AG04450 (cell line): ENCODE results near the gene MRGPRD. TPM values are rescaled to one million over a fixed set of nuclear protein-coding genes. Genes with fewer than 3 reads are reported as not detected.
A peak's percentile ranks its signal among the peaks of the same experiment; 100 is the strongest.

Experiments
- CTCF ChIA-PET: fragments of 300-600, 350-600 bp; formaldehyde crosslinking; extraction: SDS; loops from one replicate; lab custom pipeline; 2022; ENCODE audit warnings: antibody characterized with exemption, inconsistent platforms; lab: Charles Lee
- POLR2A ChIA-PET: fragments of 350-600 bp; formaldehyde crosslinking; extraction: SDS; loops from one replicate; lab custom pipeline; 2021; ENCODE audit warnings: antibody characterized with exemption, inconsistent platforms; lab: Yijun Ruan, JAX
- DNase-seq: peaks from one replicate; pipeline ENCODE4 v3.0.0-alpha.2; 2011; ENCODE audit warnings: low read depth, low spot score
- H3K27ac ChIP-seq: one replicate; pipeline ENCODE4 v1.5.1; 2012; ENCODE audit warnings: low read depth, low read length, control low read depth
- H3K27me3 ChIP-seq: one replicate; pipeline ENCODE4 v1.6.0; 2012; ENCODE audit warnings: low read length; ENCODE audit not compliant: control insufficient read depth, insufficient read depth
- H3K4me3 ChIP-seq: 2 replicates; pipeline ENCODE4 v1.5.1; 2011; ENCODE audit warnings: mild to moderate bottlenecking, low read depth, low read length, control low read depth
- H3K9me3 ChIP-seq: 2 replicates; pipeline ENCODE4 v1.5.1; 2012; ENCODE audit warnings: low read length; ENCODE audit not compliant: control insufficient read depth, insufficient read depth
- polyA plus RNA-seq: library from polyadenylated mRNA; depleted of rRNA; stranded (reverse); fragments of >200 nt; gene quantifications from 2 replicates; pipeline ENCODE4 v1.2.3, GENCODE V29; 2011
- TF ChIP-seq, protein P1 (sequence below): IDR thresholded peaks from 2 replicates; pipeline ENCODE4 v1.5.1; 2011; ENCODE audit warnings: low read depth, low read length, control low read depth, inconsistent platforms

The MRGPRD gene
- polyA plus RNA-seq, 1 experiment: not detected

DNA sequence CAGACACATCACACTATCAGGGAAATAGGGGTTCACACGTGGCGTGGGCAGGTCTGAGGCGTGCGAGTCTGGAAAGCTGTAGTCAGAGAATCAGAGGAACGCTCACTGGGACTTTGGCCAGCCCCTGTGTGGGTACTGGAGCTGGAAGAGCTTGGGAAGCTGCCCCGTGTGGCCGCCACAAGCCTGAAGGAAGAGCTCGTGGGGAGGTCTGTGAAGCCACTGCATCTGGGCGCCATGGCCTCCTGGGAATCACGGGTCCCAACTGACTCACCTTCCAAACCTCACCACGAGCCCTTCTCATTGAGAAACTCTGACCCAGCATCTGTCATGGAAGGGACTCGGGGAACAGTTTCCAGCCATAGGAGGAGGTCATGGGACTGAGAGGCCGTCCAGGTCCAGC lies 38.1 kb upstream of the MRGPRD start:
- no peak overlapping the region for H3K4me3 ChIP-seq
- ChIA-PET POLR2A (interaction anchor here (1.6 kb wide), 1 partner anchor 25 kb away, joined by 3 read pairs; no protein-coding TSS in a partner anchor), CTCF (no interaction called here)

DNA sequence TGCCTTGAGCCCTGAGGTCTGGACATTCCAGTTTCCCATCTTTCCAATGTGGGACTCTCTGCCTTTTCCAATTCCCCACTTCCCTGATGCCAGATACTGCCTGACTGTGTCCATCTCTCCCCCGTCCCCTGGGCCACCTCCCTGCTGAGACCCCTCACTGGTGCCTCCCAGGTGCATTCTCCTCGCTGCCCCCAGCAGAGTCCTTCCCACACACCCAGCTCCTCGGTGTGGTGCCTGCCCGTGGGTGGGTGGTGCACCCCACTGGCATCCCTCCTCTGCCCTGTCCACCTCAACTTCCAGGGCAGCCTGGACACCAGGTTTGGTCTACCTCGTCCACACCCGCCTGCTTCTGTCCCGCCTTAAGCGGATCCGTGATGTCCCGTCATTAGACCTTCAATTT lies 37.2 kb upstream of the MRGPRD start:
- no peaks in the 10 kb centered on the region for H3K27me3 ChIP-seq
- ChIA-PET CTCF (no interaction called here), POLR2A (no interaction called here)
- TF ChIP-seq, protein P1, sequence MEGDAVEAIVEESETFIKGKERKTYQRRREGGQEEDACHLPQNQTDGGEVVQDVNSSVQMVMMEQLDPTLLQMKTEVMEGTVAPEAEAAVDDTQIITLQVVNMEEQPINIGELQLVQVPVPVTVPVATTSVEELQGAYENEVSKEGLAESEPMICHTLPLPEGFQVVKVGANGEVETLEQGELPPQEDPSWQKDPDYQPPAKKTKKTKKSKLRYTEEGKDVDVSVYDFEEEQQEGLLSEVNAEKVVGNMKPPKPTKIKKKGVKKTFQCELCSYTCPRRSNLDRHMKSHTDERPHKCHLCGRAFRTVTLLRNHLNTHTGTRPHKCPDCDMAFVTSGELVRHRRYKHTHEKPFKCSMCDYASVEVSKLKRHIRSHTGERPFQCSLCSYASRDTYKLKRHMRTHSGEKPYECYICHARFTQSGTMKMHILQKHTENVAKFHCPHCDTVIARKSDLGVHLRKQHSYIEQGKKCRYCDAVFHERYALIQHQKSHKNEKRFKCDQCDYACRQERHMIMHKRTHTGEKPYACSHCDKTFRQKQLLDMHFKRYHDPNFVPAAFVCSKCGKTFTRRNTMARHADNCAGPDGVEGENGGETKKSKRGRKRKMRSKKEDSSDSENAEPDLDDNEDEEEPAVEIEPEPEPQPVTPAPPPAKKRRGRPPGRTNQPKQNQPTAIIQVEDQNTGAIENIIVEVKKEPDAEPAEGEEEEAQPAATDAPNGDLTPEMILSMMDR: no peak
- H3K4me3 ChIP-seq: no peak overlapping the region
- no peaks in the 10 kb centered on the region; the same call in none of the 2 replicates for H3K9me3 ChIP-seq
- H3K27ac ChIP-seq: no peak overlapping the region
- DNase-seq: no peak

More for the DNA sequence above, 38.1 kb upstream of the MRGPRD start:
- TF ChIP-seq, protein P1: no peak
- no peaks in the 10 kb centered on the region; the same call in none of the 2 replicates for H3K9me3 ChIP-seq
- no peaks in the 10 kb centered on the region for H3K27me3 ChIP-seq
- no peak for DNase-seq
- H3K27ac ChIP-seq: no peak overlapping the region

DNA sequence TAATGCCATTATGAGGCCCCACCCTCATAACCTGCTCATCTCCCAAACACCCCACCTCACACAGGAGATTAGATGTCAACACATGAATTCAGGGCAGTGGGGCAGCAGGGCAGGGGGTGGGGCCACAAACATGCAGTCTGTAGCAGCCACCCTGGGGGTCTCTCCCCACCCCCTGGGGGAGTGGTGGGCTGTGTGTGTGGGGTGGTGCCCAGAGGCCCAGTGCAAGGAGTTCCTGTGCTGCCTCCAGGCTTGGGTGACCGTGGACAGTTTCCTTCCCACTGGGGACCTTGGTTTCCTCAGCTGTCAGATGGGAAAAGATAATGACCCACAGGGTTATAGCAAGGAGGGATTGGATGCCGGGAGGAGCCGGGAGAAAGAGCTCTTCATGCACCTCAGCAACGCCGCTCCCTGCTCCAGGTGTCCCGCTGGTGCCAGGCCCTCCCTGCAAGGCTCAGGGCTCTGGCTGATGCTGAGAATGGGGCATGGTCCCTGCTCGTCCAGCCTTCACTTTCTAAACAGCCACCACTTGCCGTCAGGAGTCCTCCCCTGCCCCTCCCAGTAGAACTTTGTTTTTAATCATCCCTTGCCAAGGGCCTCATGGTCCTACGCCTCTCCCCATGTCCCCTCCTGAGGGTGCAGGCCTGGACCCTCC lies 34.2 kb upstream of the MRGPRD start:
- Histone ChIP-seq H3K27ac (peak overlapping the region; percentile 95), H3K9me3 (no peaks in the 10 kb centered on the region; the same call in none of the 2 replicates), H3K27me3 (no peaks in the 10 kb centered on the region), H3K4me3 (peak overlapping the region; percentile 76; the same call in 1 of the 2 replicates)
- CTCF ChIA-PET: interaction anchor here (2.7 kb wide), 1 partner anchor 29 kb away, joined by 10 read pairs; no protein-coding TSS in a partner anchor
- TF ChIP-seq, protein P1: no peak
- POLR2A ChIA-PET: interaction anchor here (1.0 to 1.1 kb wide), 2 partner anchors 13 to 18 kb away, joined by 3 read pairs; no protein-coding TSS in a partner anchor
- no peak for DNase-seq

DNA sequence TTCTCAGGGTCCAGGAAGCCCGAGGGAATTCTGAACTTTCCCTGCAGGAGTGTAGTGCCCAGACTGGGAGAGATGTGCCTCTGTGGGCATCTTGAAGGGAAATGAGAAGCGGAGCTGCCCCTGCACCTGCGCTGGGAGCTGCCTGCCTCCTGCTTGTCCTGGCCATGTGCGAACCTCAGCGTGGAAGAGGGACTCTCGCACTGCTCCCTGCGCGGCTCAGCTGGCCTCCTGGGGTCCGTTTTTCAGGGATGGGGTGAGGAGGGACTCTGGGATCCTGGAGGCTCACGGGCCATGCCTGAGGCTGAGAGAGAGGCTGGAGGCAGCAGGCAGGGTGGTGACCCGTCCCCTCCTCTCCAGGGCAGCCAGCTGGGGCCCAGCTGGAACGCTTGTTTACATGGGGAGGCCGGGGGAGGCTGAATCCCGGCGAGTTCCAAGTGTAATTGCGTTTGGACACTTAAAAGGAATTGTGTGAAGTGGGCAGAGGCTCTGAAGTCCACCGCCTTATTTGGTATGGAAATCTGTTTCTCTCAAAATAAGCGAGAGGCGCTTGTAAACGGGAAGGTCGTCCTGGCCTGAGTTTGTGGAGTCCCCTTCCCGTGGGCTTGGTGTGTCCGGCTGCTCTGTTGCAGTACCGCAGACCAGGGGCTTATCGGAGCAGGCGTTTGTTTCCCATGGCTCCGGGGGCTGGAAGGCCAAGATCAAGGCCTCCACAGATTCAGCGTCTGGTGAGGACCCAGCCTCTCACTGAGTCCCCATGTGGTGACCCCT lies 33.5 kb upstream of the MRGPRD start:
- TF ChIP-seq, protein P1: no peak
- no peaks in the 10 kb centered on the region; the same call in none of the 2 replicates for H3K9me3 ChIP-seq
- POLR2A ChIA-PET: interaction anchor here (1.0 to 3.9 kb wide), 7 partner anchors 8 to 34 kb away, joined by 3 to 27 read pairs (median 4); partner anchors contain the start of gene TPCN2
- H3K4me3 ChIP-seq: peak overlapping the region; percentile 76
- no peaks in the 10 kb centered on the region for H3K27me3 ChIP-seq
- H3K27ac ChIP-seq: peak overlapping the region; percentile 95
- DNase-seq: peak; percentile 76
- CTCF ChIA-PET: interaction anchor here (0.6 to 2.7 kb wide), 6 partner anchors 13 to 71 kb away, joined by 3 to 11 read pairs (median 9); partner anchors contain the start of gene TPCN2
